NCI-H187 (cell line): ENCODE data around the gene AKT2.
"Not testable (repeated sequence)": the region's sequence is repeated elsewhere in the genome, so short reads cannot be mapped to it uniquely, and the experiment has no call there.

ENCODE experiments used
- DNase-seq, 2 experiments: peaks; one replicate each; lab custom pipeline; 2025; lab: John Stamatoyannopoulos, UW

Gene AKT2

DNA sequence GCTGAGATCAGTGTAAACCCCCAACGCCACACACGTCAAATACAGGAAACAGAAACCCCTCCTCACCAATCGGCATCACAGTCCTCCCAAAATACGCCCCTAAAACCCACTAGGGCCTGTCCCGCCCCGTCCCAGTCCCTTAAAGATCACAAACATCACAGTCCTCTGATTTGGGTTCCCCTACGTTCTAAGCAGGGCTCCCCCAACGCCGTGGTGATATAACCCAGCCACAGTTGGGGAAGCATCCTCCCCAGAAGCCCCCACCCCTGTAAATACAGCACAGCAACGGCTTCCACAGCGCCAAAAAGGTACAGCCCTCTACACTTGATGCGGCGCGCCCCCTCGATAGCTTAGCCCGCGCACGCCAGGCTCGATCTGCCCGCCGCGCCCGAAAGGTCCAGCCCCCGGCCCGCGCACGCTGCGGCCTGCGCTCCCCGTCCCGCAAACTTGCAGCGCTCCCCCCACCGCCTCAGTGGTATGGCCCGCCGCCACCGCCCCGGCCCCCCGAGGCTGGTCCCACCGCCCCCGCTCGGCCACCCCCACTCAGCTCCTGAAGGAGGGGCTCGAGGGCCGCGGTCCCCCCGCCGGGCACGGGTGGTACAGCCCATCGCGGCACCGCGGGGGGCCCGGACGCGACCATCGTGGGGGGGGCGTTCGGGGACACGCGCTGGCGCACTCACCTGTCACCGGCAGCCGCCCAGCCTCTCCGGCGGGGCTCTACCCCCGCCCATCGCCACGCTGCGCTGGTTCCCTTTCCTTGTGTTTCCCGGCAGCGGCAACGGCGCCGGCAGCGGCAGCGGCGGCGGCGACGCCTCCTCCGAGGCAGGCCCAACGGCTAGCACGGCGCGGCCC is at the start of gene AKT2:
Gene AKT2, minus strand, starts transcription at position 845 of the 852 bp plus-strand sequence. CDS start 20,078 bp downstream, outside the sequence.
- DNase-seq = peak; percentile 74 to 85

DNA sequence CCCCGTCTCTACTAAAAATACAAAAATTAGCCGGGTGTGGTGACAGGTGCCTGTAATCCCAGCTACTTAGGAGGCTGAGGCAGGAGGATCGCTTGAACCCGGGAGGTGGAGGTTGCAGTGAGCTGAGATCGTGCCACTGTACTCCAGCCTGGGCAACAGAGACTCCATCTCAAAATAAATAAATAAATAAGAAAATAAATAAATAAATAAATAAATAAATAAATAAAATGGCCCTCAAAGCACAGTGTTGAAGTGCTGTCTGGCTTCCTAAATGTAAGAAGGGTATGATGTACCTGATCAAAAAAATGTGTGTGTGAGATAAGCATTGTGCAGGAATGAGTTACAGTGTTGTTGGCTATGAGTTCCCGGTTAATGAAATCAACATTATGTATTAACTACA is 47.9 kb upstream of the AKT2 start:
- not testable (repeated sequence) for DNase-seq

- DNase-seq = no peak
Measured at GRCh38 chr19:40332669-40333068, 47.5 kb upstream of the AKT2 start.

DNA sequence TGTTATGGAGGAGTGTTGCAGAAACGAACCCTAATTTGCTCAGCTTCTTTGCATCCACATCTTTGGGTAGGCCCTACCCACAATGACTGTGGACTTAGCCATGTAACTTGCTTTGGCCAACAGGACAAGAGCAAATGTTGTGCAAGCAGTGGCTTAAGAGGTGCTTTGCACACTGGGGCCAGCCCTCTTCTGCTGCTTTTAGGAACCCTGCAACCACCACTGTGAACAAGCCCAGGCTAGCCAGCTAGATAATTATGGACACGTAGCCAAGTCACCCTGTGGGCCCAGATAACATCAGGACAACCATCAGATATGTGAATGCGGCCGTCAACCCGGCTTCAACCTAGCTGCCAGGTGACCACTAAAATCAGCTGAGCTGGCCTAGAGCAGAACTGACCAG is 45.9 kb upstream of the AKT2 start:
- no peak for DNase-seq

- no peak for DNase-seq
Measured at GRCh38 chr19:40326201-40326600, 41.1 kb upstream of the AKT2 start.

DNA sequence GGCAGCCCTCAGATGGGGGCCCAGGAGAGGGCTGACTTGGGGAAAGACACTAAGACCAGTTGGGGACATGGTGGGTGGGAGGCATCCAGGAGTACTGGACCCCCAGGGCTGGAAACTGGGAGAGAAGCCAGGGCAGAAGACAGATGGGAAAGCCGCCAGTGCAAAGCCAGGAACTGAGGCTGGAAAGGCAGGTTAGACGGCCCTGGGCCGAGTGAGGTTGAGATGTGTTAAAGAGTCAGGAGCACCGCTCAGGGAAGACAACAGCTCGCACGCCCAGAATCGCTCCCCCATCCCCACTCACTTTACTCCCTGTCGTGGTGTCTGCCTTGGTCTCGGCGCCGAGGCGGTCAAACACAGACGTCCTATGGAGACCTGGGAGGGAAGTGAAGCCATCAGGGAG is 38.6 kb upstream of the AKT2 start:
- no peak for DNase-seq

- DNase-seq = no peak
Measured at GRCh38 chr19:40322951-40323615, 37.9 kb upstream of the AKT2 start.

DNA sequence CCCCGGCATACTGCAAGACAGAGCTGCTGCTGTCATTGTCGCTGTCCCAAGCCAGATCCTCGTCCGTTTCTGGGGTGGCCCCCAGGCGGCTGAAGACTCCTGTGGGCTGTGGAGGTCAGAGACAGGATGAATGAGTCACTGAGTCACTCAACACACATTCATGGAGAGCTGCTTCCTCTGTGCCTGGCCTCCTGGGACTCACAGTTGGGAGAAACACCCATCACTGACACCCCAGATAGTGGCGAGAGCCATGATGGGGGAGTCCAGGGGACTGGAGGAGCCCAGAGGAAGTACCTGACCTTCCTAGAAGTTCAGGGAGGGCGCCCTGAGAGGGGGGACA is 37.1 kb upstream of the AKT2 start:
- no peak for DNase-seq

DNA sequence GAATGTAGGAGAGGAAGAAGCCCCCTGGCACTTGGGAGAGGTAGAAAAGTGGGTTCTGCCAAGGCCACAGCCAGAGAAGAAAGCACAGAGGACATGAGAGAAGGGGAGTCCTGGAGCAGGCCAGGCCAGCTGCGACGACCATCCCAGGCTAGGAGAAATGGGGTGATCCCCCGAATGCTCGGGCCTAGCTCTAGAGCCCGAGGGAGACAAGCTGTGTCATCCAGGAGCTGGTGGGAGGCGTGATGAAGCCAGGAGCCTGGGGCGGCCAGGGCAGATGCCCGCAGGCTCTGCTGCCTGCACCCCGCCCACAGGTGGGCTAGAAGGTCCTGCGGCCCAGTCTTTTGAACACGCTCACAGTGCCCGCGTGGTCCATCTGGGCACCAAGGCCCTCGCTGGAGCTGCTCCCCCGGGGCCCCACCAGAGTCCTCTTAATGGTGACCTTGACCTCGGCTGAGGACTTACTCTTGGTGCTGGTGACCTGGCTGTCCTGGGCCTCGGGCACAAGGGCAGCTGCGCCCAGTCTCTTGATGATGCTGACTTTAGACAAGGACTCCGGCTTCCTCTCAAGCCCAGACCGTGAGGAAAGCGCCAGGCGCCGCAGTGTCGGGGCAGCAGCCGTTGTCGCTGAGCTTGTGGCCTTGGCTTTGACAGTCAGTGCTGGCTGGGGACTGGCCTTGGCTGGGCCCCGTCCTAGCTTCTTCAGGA is 36.6 kb upstream of the AKT2 start:
- DNase-seq = no peak

GRCh38 chr19:40321076-40321475 is 35.9 kb upstream of the AKT2 start:
- no peak for DNase-seq

DNA sequence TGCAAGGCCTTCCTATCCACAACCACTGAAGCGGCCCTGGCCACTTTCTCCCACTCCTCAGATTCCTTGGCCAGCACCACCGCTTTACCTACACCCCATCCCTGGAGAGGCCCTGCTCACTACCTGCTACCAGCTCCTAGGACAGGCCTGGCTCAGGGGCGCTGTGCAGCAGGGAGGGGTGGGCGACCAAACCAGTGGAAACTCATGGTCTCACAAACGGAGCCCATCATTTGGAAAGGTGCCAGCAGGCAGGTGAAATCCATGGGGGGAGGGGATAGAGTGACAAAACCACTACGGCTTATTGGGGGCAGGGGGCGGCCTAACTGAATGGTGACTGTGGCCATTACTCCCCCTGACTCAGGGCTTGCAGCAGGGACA is 35.4 kb upstream of the AKT2 start:
- no peak for DNase-seq

DNA sequence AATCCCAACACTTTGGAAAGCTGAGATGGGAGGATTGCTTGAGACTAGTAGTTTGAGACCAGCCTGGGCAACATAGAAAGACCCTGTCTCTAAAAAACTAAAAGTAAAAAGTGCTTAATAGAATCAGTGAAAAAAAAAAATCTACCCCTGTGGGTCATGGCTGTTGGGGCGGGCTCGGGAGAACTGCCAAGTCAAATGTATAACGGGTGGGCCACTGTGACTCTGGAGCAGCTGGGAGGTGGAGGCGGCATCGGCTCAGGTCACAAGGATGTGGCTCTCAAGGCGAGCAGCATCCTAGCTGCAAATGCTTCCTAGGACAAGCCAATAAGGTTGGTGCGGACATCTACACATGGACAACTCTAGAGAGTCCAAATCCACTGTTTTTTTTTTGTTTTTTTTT is 32.2 kb upstream of the AKT2 start:
- no peak for DNase-seq

DNA sequence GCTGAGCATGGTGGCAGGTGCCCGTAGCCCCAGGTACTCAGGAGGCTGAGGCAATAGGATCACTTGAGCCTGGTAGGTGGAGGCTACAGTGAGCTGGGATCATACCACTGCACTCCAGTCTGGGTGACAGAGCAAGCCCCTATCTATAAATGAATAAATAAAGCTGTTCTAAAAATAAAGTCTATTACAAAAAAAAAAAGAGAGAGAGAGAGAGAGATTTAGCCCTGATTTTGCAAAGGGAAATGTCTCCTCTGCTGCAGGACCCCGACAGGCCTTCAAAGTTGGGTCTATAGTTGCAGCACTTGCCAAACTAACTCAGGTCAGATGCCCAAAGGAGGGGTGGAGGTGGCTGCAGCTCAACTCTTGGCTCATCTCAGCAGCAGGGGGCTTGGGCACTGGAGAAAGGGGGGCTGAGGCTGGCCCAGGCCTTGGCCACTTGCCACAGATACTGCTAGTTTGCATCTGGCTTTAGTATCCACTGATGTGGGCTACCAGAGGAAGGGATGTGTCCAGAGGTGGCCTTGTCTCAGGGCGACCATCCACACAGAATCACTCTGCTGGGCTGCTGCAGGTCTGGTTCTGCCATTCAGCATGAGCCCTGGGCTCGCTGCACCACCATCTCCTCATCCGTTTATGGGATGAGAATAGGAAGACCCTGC is 30.8 kb upstream of the AKT2 start:
- DNase-seq = no peak

DNA sequence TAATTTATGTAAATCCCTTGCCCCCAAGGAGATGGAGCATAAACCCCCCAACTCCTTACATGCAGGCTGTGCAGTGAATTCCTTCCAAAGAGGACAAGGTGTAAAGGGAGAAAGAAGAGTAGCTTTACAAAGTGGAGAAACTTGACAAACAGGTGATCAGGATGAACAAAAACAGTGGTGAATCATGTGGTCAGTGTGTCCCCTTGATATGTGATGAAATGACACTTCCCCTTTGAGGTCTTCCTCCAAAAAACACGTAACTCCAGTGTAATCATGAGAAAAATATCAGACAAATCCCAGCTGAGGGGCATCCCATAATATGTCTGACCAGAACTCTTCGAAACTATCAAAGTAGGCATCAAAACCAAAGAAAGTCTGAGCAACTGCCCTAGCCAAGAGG is 29.5 kb upstream of the AKT2 start:
- no peak for DNase-seq

DNA sequence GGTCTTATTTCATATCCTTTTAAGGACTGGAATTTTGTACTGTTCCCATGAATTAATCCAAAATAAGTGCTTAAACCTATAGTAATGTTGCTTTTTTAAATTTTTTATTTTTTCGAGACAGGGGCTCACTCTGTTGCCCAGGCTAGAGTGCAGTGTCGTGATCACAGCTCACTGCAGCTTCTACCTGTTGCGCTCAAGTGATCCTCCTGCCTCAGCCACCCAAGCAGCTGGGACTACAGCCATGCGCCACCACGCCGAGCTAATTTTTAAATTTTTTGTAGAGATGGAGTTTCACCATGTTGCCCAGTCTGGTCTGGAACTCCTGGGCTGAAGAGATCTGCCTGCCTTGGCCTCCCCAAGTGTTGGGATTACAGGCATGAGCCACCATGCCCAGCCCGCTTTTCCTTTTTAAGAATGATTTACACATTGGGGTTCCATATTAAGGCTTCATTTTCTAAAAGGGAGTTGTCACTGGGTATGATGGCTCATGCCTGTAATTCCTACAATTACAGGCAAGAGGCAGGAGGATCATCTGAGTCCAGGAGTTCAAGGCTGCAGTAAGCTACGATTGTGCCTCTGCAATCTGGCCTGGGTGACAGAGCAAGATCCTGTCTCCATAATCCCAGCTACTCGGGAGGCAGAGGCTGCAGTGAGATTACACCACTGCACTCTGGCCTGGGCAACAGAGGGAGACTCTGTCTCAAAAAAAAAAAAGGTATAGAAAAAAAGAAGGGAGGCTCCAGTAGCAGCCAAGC is 28.3 kb upstream of the AKT2 start:
- no peak for DNase-seq

DNA sequence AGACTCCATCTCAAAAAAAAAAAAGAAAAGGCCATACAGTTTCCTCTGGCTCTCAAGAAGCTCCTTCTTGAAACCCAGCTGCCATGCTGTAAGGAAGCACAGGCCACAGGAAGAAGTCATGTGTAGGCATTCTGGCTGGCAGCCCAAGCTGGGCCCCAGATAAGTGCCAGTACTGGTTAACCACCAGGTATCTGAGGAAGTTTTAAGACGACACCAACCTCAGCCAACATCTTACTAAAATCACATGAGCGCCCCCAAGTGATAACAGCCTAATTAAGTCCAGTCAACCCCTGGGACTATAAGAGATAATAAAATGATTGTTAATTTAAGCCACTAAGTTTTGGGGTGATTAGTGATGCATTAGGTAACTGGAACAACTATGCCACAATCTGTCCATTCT is 27.4 kb upstream of the AKT2 start:
- DNase-seq = no peak

DNA sequence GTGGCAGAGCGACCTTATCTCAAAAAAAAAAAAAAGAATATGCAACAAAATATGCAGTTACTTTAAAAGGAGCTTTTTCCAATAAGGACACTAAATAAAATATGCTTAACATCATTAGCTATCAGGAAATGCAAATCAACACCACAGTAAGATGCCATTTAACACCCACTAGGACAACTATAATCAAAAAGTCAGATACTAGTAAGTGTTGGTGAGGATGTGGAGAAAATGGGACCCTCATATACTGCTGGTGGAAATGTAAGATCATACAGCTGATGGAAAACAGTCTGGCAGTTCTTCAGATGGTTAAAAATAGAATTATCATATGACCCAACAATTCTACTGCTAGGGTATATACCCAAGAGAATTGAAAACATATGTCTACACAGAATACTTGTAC is 24.5 kb upstream of the AKT2 start:
- DNase-seq = no peak

GRCh38 chr19:40305403-40305802 is 20.3 kb upstream of the AKT2 start:
- DNase-seq = peak in 1 of 2 experiments; percentile 73

- no peak for DNase-seq
Measured at GRCh38 chr19:40304306-40304705, 19.2 kb upstream of the AKT2 start.

- no peak for DNase-seq
Measured at GRCh38 chr19:40303765-40304164, 18.6 kb upstream of the AKT2 start.

DNA sequence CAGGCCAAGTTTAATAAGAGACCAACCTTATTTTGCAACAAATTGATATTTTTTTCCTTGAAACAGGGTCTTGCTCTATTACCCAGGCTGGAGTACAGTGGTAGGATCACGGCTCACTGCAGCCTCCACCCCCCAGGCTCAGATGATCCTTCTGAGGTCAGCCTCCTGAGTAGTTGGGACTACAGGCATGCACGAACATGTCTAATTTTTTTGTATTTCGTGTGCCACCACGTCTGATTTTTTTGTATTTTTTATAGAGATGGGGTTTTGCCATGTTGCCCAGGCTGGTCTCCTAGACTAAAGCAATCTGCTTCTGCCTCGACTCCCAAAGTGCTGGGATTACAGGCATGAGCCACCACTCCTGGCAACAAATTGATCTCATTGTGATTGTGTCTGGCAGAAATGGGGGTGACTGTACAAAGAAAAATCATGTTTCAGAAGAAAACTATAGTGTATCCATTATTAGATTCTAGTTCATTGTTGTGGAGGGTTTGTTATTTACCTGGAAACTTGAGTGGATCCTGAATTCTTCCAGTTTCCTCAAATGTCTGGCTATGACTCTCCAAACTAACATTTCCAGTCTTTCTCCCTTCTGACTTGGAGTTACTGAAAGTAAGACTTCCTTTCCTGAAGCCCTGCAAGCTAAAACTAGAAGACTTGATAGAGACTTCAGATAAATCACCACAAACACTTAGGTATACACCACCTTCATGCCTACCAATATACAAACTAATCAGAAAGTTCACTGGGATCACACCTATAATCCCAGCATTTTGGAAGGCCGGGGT is 17.3 kb upstream of the AKT2 start:
- no peak for DNase-seq
